Memory B cell (primary cell): ENCODE data around the gene FIGNL1.

Experiments
- ATAC-seq: fragments of 150-1000 bp; cut with Tn5 transposase; 2 replicates; pipeline ENCODE4 v1.10.0; 2021; ENCODE audit warnings: low read depth, mild to moderate bottlenecking, moderate library complexity
- DNase-seq, 2 donors: peaks; one replicate each; pipeline ENCODE4 v3.0.0; 2022; ENCODE audit warnings: low spot score in 2 of 2
- H3K27ac Mint-ChIP-seq: one replicate; pipeline ENCODE4 v1.8.0; 2022; ENCODE audit warnings: mild to moderate bottlenecking, moderate library complexity, mixed read lengths
- H3K27me3 Mint-ChIP-seq: one replicate; pipeline ENCODE4 v1.8.0; 2022; ENCODE audit warnings: mixed read lengths
- H3K36me3 Mint-ChIP-seq: one replicate; pipeline ENCODE4 v1.8.0; 2022; ENCODE audit warnings: mild to moderate bottlenecking, mixed read lengths
- H3K4me1 Mint-ChIP-seq: one replicate; pipeline ENCODE4 v1.8.0; 2022; ENCODE audit warnings: mixed read lengths
- H3K4me3 Mint-ChIP-seq: one replicate; pipeline ENCODE4 v1.8.0; 2022; ENCODE audit warnings: mild to moderate bottlenecking, moderate library complexity, mixed read lengths
- H3K9me3 Mint-ChIP-seq: one replicate; pipeline ENCODE4 v1.8.0; 2022; ENCODE audit warnings: mixed read lengths

FIGNL1 gene, protein sequence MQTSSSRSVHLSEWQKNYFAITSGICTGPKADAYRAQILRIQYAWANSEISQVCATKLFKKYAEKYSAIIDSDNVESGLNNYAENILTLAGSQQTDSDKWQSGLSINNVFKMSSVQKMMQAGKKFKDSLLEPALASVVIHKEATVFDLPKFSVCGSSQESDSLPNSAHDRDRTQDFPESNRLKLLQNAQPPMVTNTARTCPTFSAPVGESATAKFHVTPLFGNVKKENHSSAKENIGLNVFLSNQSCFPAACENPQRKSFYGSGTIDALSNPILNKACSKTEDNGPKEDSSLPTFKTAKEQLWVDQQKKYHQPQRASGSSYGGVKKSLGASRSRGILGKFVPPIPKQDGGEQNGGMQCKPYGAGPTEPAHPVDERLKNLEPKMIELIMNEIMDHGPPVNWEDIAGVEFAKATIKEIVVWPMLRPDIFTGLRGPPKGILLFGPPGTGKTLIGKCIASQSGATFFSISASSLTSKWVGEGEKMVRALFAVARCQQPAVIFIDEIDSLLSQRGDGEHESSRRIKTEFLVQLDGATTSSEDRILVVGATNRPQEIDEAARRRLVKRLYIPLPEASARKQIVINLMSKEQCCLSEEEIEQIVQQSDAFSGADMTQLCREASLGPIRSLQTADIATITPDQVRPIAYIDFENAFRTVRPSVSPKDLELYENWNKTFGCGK

DNA sequence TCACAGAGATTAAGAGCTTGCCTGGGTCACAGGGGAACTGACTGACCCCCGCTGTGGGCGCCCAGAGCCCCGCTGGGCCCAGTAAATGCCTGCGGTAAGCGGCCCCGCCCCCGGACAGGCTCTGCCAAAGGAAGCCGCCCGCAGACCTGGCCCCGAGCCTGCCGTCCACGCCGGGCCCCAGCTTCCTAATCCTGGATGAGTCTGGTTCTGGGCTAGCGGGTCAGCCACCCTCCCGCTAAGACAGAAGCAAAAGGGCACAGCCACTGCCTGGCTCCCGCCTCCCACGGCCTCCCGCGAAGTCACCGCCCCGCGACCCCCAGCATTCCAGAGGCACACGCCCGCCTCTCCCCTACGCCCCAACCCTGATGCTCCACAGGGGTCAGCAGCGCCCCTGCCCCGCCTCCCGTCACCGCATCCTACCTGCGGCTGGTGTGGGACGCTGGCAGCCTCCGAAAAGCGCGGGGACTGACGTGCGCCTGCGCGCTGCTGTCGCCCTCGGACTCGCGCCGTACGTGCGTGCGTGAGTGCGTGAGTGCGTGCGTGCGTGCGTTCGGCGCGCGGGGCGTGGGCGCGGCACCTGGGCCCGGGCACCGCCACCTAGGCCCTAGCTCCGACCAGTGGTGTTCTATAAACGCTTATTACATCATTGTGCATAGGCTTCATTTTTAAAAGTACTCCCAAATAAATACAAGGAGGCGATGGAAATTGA is at the start of gene FIGNL1:
Gene FIGNL1, minus strand, starts transcription at position 470 of the 709 bp plus-strand sequence. CDS start 3,063 bp downstream, outside the sequence.
- peak; percentile 98 for ATAC-seq
- DNase-seq, result peak; percentile 64 to 68
- peak within 1 kb of the TSS; percentile 92 for H3K27ac Mint-ChIP-seq
- H3K4me1 Mint-ChIP-seq, result peaks cover 6% of the 10 kb centered on the region
- no peaks in the 10 kb centered on the region for H3K27me3 Mint-ChIP-seq
- H3K36me3 Mint-ChIP-seq, result peaks cover 20% of the 10 kb centered on the region
- no peaks in the 10 kb centered on the region for H3K9me3 Mint-ChIP-seq
- peak within 1 kb of the TSS; percentile 90 for H3K4me3 Mint-ChIP-seq

DNA sequence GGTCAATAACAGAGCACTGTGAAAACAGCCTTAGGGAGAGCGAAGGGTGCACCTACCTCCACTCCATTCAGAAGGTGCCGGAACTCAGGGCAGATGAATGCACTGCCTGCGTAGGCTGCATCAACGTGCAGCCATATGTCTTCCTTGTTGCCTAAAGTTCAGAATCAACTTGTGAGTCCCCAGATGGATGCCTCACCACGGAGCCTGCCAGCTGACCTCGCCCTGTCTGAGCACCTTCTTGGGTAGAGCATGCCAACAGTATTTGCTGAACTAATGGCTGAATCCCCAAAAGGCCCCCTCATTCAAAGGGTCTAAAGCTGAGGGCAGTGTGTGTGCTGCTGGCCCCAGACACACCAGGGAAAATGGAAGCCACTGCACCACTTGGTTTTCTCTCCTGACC is 48.9 kb upstream of the FIGNL1 start:
- Mint-ChIP-seq H3K4me3 (no peak overlapping the region), H3K4me1 (no peaks in the 10 kb centered on the region), H3K27ac (no peak overlapping the region), H3K9me3 (no peaks in the 10 kb centered on the region), H3K27me3 (peaks cover 13% of the 10 kb centered on the region), H3K36me3 (no peaks in the 10 kb centered on the region)
- no peak for DNase-seq
- ATAC-seq, result no peak

DNA sequence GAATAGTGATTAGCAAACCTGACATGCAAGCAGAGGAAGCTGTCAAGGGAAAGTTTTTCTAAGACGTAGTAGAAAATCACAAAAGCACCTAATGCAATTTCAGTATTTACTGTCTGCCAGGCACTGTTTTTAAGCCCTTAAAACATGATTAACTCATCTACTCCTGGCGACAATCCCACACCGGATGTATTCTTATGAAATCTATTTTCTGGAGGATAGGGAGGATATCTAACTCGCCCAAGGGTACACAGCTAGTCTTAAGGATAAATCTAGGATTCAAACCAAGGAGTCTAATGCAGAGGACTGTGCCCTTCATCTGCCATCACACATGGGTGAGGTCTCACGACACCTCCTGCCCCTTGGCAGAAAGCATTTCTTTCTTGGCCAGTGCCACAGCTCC is 47.8 kb upstream of the FIGNL1 start:
- Mint-ChIP-seq H3K4me1 (no peaks in the 10 kb centered on the region), H3K36me3 (no peaks in the 10 kb centered on the region), H3K27me3 (peaks cover 15% of the 10 kb centered on the region), H3K27ac (no peak overlapping the region), H3K4me3 (no peak overlapping the region), H3K9me3 (no peaks in the 10 kb centered on the region)
- DNase-seq (no peak), ATAC-seq (no peak)

DNA sequence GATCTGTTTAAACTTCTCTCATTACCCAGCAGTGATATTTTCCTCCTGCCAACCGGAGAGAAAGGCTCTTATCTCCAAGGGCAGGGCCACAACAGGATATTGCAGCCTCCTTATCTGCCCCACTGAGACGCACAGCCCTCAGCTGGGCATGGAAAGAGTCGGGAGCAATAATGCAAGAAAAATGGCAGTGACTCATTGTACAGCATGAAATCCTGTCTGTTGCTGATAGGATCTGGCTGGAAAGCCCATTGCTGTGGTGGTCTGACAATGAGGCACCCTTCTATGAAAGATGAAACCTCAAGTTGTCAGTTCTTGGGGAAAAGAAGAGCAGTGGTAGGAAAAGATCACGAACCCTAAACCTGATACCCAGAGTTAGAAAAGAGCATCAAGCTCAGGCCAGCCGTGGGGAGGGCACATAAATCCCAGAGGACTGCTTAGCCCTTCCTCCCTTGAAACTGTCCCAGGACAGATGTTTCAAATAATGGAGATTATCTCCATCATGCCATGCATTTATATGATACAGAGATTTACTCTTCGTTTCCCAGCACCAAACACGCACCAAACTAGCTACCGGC is 47.0 kb upstream of the FIGNL1 start:
- ATAC-seq, result no peak
- H3K27ac Mint-ChIP-seq, result no peak overlapping the region
- no peak for DNase-seq
- H3K36me3 Mint-ChIP-seq, result no peaks in the 10 kb centered on the region
- peaks cover 15% of the 10 kb centered on the region for H3K27me3 Mint-ChIP-seq
- H3K4me3 Mint-ChIP-seq, result no peak overlapping the region
- no peaks in the 10 kb centered on the region for H3K4me1 Mint-ChIP-seq
- H3K9me3 Mint-ChIP-seq, result no peaks in the 10 kb centered on the region

DNA sequence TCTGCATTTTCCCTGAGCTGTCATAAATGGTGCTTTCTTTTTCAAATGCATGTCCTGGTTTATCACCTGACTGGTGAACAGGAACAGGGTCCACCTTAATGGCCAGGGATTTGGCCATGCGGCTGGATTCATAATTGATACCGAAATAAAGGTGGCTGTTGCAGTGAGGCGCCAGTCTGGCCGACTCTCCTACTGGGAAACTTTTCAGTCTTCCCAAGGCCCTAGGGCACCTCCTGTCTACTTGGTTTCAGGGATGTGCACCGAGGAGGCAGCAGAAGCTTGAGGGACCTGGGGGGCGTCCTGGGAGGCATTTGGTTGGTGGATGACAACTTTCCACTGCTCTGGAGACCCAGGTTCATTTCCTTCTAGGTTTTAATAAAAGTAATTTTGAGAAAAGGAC is 46.4 kb upstream of the FIGNL1 start:
- H3K36me3 Mint-ChIP-seq, result no peaks in the 10 kb centered on the region
- no peak overlapping the region for H3K4me3 Mint-ChIP-seq
- no peak for DNase-seq
- H3K9me3 Mint-ChIP-seq, result no peaks in the 10 kb centered on the region
- H3K27ac Mint-ChIP-seq, result no peak overlapping the region
- peaks cover 18% of the 10 kb centered on the region for H3K27me3 Mint-ChIP-seq
- no peaks in the 10 kb centered on the region for H3K4me1 Mint-ChIP-seq
- ATAC-seq, result no peak

DNA sequence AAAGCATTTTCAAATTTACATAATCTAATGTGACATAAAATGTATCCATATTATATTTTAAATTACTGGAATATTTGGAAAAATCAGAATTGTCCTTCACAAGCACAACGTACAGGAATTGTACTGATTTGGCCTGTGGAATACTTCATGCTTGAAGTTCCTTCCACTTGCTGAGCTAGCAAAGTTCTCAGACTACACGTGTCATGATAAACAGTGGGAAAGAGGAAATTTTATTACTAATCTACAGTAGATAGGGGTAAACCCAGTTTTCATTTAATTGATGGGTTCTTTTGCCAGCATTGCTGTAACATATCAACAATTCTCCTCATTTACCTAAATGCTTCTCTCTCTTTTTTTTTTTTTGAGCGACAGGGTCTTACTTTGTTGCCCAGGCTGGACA is 45.6 kb upstream of the FIGNL1 start:
- no peak overlapping the region for H3K4me3 Mint-ChIP-seq
- no peaks in the 10 kb centered on the region for H3K36me3 Mint-ChIP-seq
- H3K27ac Mint-ChIP-seq, result no peak overlapping the region
- ATAC-seq (no peak), DNase-seq (no peak)
- H3K4me1 Mint-ChIP-seq, result no peaks in the 10 kb centered on the region
- H3K27me3 Mint-ChIP-seq, result peaks cover 17% of the 10 kb centered on the region
- no peaks in the 10 kb centered on the region for H3K9me3 Mint-ChIP-seq

DNA sequence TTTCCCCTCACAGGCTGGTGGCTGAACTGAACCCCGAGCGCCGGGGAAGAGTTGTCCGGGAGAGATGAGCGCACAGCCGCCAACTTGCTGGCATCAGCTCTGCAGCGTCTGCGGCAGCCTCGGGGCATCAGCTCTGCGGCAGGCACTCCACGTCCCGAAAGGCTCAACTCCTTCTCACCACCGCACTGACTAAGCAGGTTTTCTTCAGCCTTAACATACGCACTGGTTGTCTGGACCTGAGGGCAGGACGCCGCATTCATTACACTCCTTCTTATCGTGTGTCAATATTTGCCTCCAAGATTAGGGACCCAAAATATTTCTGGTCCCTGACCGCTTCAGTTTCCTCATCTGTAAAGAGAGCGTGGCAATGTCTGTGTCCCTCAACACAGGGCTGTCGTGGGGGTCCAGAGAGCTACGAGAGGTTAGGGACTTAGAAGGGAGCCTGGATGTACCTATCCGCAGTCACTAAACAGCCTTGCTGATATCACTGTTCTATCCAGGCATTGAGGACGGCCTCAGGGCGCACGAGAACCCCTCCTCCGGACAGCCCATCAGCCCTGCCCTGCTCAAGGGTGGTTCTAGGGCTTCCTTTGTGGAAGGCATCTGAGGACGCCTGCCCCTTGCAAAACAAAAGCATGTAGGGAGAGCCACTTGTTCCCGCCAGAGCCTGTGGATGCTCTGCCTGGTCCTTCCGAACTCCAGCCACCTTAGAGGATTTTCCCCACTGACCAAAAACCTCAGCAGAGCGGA is 42.8 kb upstream of the FIGNL1 start:
- DNase-seq, result no peak
- no peaks in the 10 kb centered on the region for H3K36me3 Mint-ChIP-seq
- no peak overlapping the region for H3K27ac Mint-ChIP-seq
- H3K27me3 Mint-ChIP-seq, result peaks cover 10% of the 10 kb centered on the region
- no peaks in the 10 kb centered on the region for H3K4me1 Mint-ChIP-seq
- H3K4me3 Mint-ChIP-seq, result no peak overlapping the region
- ATAC-seq, result no peak
- H3K9me3 Mint-ChIP-seq, result no peaks in the 10 kb centered on the region

DNA sequence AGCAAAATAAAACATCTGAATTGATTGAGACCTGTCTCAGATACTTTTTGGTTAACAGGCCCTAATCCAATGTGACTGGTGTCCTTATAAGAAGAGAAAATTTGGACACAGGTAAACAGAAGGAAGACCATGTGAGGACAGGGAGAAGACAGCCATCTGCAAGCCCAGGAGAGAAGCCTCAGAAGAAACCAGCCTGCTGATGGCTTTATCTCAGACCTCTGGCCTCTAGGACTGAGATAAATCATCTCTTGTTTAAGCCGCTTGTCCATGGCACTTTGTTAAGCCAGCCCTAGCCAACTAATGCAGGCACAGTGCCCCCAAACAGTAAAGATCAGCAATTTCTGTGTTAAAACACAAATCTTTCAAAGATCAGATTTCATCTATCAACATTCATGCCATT is 41.8 kb upstream of the FIGNL1 start:
- no peak for ATAC-seq
- H3K4me3 Mint-ChIP-seq, result no peak overlapping the region
- no peak for DNase-seq
- H3K4me1 Mint-ChIP-seq, result no peaks in the 10 kb centered on the region
- H3K27ac Mint-ChIP-seq, result no peak overlapping the region
- no peaks in the 10 kb centered on the region for H3K36me3 Mint-ChIP-seq
- no peaks in the 10 kb centered on the region for H3K9me3 Mint-ChIP-seq
- peaks cover 10% of the 10 kb centered on the region for H3K27me3 Mint-ChIP-seq

DNA sequence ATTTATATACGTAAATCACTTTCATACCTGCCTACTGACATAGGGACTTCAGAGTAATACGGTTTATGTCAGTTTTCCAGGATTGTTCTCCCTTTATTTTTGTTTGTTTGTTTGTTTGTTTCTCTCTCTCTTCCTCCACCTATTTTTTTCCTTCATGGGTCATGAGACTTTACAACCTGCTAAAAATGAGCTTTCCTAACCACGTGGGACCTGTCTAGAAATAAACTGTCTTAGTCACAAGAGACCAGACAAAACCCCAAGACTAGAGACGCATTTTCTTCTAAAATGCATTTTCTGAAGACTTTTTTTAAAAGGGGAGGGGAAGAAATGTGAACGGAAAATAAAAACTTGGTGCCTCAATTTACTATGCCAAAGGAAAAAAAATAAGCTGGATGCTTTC is 41.1 kb upstream of the FIGNL1 start:
- no peak for DNase-seq
- H3K27ac Mint-ChIP-seq, result no peak overlapping the region

DNA sequence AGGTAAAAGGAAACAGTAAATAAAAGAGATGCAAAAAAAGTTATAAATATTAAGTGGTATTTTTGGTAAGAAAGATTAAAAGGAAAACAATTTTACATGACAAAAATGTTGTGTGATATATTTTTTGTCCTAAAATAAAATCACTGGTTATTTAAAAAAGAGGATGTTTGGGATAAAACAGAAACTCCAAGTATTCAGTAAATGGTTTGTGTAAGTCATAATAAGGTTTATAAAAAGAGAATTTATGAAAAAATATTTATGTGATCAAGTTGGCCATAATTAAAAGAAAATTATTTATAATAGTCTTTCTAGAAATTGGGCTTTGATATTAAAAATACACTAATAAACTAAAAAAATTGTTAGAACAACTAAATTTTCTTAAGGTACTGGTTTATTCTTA is 38.2 kb upstream of the FIGNL1 start:
- peaks cover 9% of the 10 kb centered on the region for H3K27me3 Mint-ChIP-seq
- H3K27ac Mint-ChIP-seq, result no peak overlapping the region

More for the DNA sequence above, 41.1 kb upstream of the FIGNL1 start:
- H3K36me3 Mint-ChIP-seq, result no peaks in the 10 kb centered on the region
- no peak overlapping the region for H3K4me3 Mint-ChIP-seq
- no peaks in the 10 kb centered on the region for H3K9me3 Mint-ChIP-seq
- H3K4me1 Mint-ChIP-seq, result no peaks in the 10 kb centered on the region
- ATAC-seq, result no peak
- peaks cover 10% of the 10 kb centered on the region for H3K27me3 Mint-ChIP-seq

DNA sequence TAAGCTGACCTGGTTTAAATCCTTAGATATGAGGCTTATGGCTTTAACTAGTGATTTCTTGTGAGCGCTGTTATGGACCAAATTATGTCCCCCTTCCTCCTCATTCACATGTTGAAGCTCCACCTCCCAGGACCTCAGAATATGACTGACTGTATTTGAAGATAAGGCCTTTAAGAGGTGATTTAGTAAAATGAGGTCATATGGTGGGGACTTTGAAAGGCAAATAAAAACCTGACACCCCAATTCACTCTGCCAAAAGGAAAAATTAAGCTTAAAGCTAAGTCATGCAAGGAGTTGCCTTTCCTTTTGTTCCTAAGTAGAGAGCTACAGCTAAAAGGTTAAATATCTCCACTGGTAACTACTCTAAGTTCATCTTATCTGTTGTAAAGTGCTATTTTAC is 36.4 kb upstream of the FIGNL1 start:
- ATAC-seq, result no peak
- Mint-ChIP-seq H3K4me1 (no peaks in the 10 kb centered on the region), H3K27ac (no peak overlapping the region), H3K36me3 (no peaks in the 10 kb centered on the region), H3K4me3 (no peak overlapping the region), H3K9me3 (no peaks in the 10 kb centered on the region), H3K27me3 (peaks cover 3% of the 10 kb centered on the region)
- no peak for DNase-seq

More for the DNA sequence above, 38.2 kb upstream of the FIGNL1 start:
- DNase-seq (no peak), ATAC-seq (no peak)
- no peaks in the 10 kb centered on the region for H3K4me1 Mint-ChIP-seq
- no peaks in the 10 kb centered on the region for H3K9me3 Mint-ChIP-seq
- no peaks in the 10 kb centered on the region for H3K36me3 Mint-ChIP-seq
- H3K4me3 Mint-ChIP-seq, result no peak overlapping the region

DNA sequence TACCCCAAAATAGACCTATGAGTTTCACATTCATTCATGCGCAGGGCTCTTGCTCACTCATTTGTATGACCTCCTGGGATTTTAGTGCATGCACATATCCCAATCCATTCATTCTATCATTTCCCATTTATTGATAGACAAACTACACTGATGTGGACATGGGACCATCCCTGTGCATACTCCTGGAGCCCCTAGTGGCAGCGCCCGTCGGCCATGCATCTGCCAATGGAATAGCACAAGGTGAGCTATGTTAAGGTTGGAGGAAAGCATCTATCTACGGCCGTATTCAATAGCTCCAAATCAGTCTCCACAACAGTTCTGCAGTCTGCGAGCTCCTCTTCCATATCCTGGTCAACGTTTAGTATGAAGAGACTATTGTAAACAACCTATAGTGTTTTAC is 31.7 kb upstream of the FIGNL1 start:
- Mint-ChIP-seq H3K27ac (no peak overlapping the region), H3K4me1 (no peaks in the 10 kb centered on the region), H3K4me3 (no peak overlapping the region), H3K27me3 (peaks cover 5% of the 10 kb centered on the region), H3K9me3 (no peaks in the 10 kb centered on the region), H3K36me3 (no peaks in the 10 kb centered on the region)
- no peak for ATAC-seq
- no peak for DNase-seq

DNA sequence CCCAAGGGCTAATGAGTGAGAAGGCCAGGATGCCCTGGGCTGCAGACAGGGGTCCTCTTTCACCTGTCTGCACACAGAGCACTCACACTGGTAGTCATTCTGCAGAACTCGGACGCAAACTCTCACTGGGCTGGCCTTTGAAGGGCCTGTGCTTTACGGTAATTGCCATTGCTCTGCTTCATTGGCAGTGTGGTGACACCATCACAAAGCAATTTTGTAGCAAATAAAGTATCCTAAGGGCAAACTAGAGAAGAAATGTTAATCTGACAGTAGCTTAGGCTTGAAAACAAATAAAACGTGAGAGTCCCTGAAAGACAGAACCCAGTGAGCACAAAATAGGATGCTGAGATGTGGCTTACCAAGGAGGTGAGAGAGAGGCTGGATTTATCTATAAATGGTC is 30.6 kb upstream of the FIGNL1 start:
- Mint-ChIP-seq H3K27me3 (peaks cover 3% of the 10 kb centered on the region), H3K36me3 (no peaks in the 10 kb centered on the region), H3K4me3 (no peak overlapping the region), H3K4me1 (no peaks in the 10 kb centered on the region), H3K9me3 (no peaks in the 10 kb centered on the region), H3K27ac (no peak overlapping the region)
- ATAC-seq (no peak), DNase-seq (no peak)
